Smooth muscle cell (in vitro differentiated cells): ENCODE data around the gene SELL. TPM values are rescaled to one million over a fixed set of nuclear protein-coding genes. Genes with fewer than 3 reads are reported as not detected.
"Not testable (repeated sequence)": the region's sequence is repeated elsewhere in the genome, so short reads cannot be mapped to it uniquely, and the experiment has no call there.

Experiments
- DNase-seq: peaks from one replicate; lab custom pipeline; 2025; ENCODE audit not compliant: unreplicated experiment; lab: John Stamatoyannopoulos, UW
- H2AFZ ChIP-seq: fragments of 200-600 bp; sonication (generic); 2 replicates; pipeline ENCODE4 v1.6.0; 2016; ENCODE audit warnings: antibody characterized with exemption, low read depth, mild to moderate bottlenecking
- H3F3A ChIP-seq: fragments of 200-600 bp; sonication (generic); 2 replicates; pipeline ENCODE4 v1.6.0; 2017; ENCODE audit warnings: antibody characterized with exemption, low read depth
- H3K27ac ChIP-seq: fragments of 200-600 bp; sonication (generic); 2 replicates; pipeline ENCODE4 v1.5.1; 2016; ENCODE audit warnings: low read depth, mild to moderate bottlenecking
- H3K27me3 ChIP-seq: fragments of 200-600 bp; sonication (generic); 2 replicates; pipeline ENCODE4 v1.6.1; 2016; ENCODE audit warnings: low read depth, mild to moderate bottlenecking
- H3K36me3 ChIP-seq: fragments of 200-600 bp; sonication (generic); 2 replicates; pipeline ENCODE4 v1.5.1; 2016; ENCODE audit warnings: low read depth
- H3K4me1 ChIP-seq: fragments of 200-600 bp; sonication (generic); 2 replicates; pipeline ENCODE4 v1.5.1; 2016; ENCODE audit warnings: low read depth
- H3K4me2 ChIP-seq: fragments of 200-600 bp; sonication (generic); 2 replicates; pipeline ENCODE4 v1.6.0; 2016; ENCODE audit warnings: mild to moderate bottlenecking
- H3K4me3 ChIP-seq: fragments of 200-600 bp; sonication (generic); 2 replicates; pipeline ENCODE4 v1.5.1; 2016; ENCODE audit warnings: mild to moderate bottlenecking
- H3K79me2 ChIP-seq: fragments of 200-600 bp; sonication (generic); 2 replicates; pipeline ENCODE4 v1.6.0; 2016; ENCODE audit warnings: low read depth, mild to moderate bottlenecking
- H3K9ac ChIP-seq: fragments of 200-600 bp; sonication (generic); 2 replicates; pipeline ENCODE4 v1.6.0; 2016; ENCODE audit warnings: low read depth
- H3K9me3 ChIP-seq: fragments of 200-600 bp; sonication (generic); replicated peaks from 2 replicates; pipeline ENCODE4 v1.5.1; 2016; ENCODE audit warnings: low read depth
- H4K20me1 ChIP-seq: fragments of 200-600 bp; sonication (generic); 2 replicates; pipeline ENCODE4 v1.6.0; 2016; ENCODE audit warnings: low read depth
- WGBS: methylation state at CpG from one replicate; pipeline ENCODE4 v1.1.7; 2016; ENCODE audit warnings: low lambda C conversion rate; 5-methylcytosine and 5-hydroxymethylcytosine counted together
- polyA plus RNA-seq: library from polyadenylated mRNA; unstranded; fragments of >200 nt; fragmentation: Nextera tagmentation; extraction: Ambion mirVana; gene quantifications from 2 replicates; pipeline ENCODE4 v1.2.1, GENCODE V29; 2016
- total RNA-seq: library from RNA; depleted of rRNA; stranded (reverse); fragments of >200 nt; gene quantifications from 2 replicates; pipeline ENCODE4 v1.2.3, GENCODE V29; 2014
- TF ChIP-seq, protein P1 (sequence below): fragments of 200-600 bp; sonication (generic); IDR thresholded peaks from 2 replicates; pipeline ENCODE4 v1.5.1; 2017; ENCODE audit warnings: borderline replicate concordance, mild to moderate bottlenecking, antibody characterized with exemption; ENCODE audit not compliant: insufficient read depth, poor library complexity, severe bottlenecking

Gene SELL
- total and polyA plus RNA-seq, 2 experiments from 2014 or later: 0.41 to 1.4 TPM

GRCh38 chr1:169658777-169659176, 52.6 kb downstream of the SELL start:
- H3K79me2 ChIP-seq, DNase-seq, H4K20me1 ChIP-seq, H3K27ac ChIP-seq, H3K9me3 ChIP-seq, H3K9ac ChIP-seq, H3K4me2 ChIP-seq, H3K4me1 ChIP-seq, H3F3A ChIP-seq, H3K4me3 ChIP-seq, H3K27me3 ChIP-seq, H3K36me3 ChIP-seq, H2AFZ ChIP-seq: not testable (repeated sequence)

DNA sequence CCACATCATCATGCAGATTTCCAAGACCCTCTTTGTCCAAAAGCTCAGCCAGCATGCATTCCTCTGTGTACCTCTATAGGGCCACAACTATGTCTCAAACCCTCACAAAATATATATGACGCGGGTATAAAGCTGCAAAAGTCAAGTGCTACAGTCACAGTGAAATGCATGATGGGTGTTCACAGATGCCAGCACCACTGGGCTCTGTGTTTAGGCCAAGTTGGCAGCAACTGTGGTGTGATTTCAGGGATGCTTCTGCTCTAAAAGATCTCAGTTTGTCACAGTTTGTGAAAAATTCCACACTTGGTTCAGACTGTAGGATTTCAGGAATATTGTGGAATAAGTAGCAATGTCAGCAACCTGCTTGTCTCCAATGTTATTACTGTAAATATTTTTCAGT, 57.5 kb downstream of the SELL start:
- Histone ChIP-seq H3K4me1 (no peaks in the 10 kb centered on the region), H3K79me2 (no peaks in the 10 kb centered on the region), H3K27me3 (no peaks in the 10 kb centered on the region), H3K9ac (no peak overlapping the region), H3K36me3 (no peaks in the 10 kb centered on the region), H3F3A (no peaks in the 10 kb centered on the region), H3K4me2 (no peak overlapping the region), H3K27ac (no peak overlapping the region), H2AFZ (no peak overlapping the region), H3K9me3 (no peaks in the 10 kb centered on the region), H4K20me1 (no peaks in the 10 kb centered on the region), H3K4me3 (no peak overlapping the region)
- TF ChIP-seq, protein P1, sequence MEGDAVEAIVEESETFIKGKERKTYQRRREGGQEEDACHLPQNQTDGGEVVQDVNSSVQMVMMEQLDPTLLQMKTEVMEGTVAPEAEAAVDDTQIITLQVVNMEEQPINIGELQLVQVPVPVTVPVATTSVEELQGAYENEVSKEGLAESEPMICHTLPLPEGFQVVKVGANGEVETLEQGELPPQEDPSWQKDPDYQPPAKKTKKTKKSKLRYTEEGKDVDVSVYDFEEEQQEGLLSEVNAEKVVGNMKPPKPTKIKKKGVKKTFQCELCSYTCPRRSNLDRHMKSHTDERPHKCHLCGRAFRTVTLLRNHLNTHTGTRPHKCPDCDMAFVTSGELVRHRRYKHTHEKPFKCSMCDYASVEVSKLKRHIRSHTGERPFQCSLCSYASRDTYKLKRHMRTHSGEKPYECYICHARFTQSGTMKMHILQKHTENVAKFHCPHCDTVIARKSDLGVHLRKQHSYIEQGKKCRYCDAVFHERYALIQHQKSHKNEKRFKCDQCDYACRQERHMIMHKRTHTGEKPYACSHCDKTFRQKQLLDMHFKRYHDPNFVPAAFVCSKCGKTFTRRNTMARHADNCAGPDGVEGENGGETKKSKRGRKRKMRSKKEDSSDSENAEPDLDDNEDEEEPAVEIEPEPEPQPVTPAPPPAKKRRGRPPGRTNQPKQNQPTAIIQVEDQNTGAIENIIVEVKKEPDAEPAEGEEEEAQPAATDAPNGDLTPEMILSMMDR: no peak
- DNase-seq: no peak
- 93% methylated on average over 2 of the region's 2 CpGs for WGBS

DNA sequence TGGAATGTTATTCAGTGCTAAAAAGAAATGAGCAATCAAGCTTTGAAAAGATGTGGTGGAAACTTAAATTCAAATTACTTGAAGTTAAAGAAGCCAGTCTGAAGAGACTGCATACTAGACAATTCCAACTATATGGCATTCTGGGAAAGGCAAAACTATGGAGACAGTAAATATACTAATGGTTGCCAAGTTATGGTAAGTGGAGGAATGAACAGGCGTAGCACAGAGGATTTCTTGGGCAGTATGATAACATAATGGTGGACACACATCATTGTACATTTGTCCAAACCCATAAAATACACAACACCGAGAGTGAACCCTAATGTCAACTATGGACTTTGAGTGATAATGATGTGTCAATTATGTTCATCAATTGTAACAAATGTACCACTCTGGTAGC, 60.4 kb downstream of the SELL start:
- H3K79me2 ChIP-seq: no peaks in the 10 kb centered on the region
- TF ChIP-seq, protein P1: no peak
- no peak overlapping the region for H2AFZ ChIP-seq
- DNase-seq: no peak
- no peaks in the 10 kb centered on the region for H4K20me1 ChIP-seq
- no peaks in the 10 kb centered on the region for H3K9me3 ChIP-seq
- H3K9ac ChIP-seq: no peak overlapping the region
- no peak overlapping the region for H3K4me2 ChIP-seq
- no peaks in the 10 kb centered on the region for H3K4me1 ChIP-seq
- 86% methylated on average over 2 of the region's 2 CpGs for WGBS
- H3K4me3 ChIP-seq: no peak overlapping the region
- no peaks in the 10 kb centered on the region for H3K27me3 ChIP-seq
- H3F3A ChIP-seq: no peaks in the 10 kb centered on the region
- H3K36me3 ChIP-seq: no peaks in the 10 kb centered on the region
- no peak overlapping the region for H3K27ac ChIP-seq

DNA sequence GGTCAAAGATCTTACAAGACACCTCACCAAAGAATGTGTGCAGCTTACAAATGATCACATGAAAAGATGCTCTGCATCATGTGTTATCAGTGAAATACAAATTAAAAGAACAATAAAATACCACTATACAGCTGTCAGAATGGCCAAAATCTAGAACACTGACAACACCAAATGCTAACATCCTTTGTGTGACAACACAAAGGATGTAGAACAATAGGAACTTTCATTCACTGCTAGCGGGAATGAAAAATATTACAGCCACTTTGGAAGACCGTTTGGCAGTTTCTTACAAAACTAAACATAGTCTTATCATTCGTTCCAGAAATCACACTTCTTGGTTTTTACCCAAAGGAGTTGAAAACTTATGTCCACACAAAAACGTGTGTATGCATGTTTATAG, 60.9 kb downstream of the SELL start:
- Histone ChIP-seq H3K9me3 (no peaks in the 10 kb centered on the region), H3K36me3 (no peaks in the 10 kb centered on the region), H3K79me2 (no peaks in the 10 kb centered on the region), H3K9ac (no peak overlapping the region), H3F3A (no peaks in the 10 kb centered on the region), H3K4me2 (no peak overlapping the region), H3K4me3 (no peak overlapping the region), H2AFZ (no peak overlapping the region), H3K4me1 (no peaks in the 10 kb centered on the region), H3K27me3 (no peaks in the 10 kb centered on the region), H4K20me1 (no peaks in the 10 kb centered on the region), H3K27ac (no peak overlapping the region)
- 80% methylated on average over 4 of the region's 4 CpGs for WGBS
- TF ChIP-seq, protein P1: no peak
- no peak for DNase-seq
